ENCODE results near the gene POLR1C.
"Not testable (repeated sequence)": the region's sequence is repeated elsewhere in the genome, so short reads cannot be mapped to it uniquely, and the experiment has no call there.

Gene POLR1C

DNA sequence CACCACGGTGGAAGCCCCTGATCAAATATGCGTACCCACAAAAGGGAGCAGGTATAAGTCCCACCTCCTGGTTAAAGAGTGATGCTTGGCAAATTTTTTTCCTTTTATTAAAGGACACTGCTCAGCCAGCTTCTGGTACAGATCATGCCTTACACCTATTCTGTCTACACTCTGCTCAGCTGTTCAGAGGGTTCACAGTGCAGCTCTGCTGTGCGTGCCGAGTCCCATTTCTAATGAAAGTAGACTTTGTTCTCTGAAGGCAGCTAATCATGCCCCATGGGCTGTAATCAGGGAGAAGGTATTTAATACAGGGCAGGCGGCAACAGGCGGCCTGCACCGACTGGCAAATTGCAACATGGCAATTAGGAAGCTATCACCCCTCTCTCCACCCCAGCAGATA, 23.1 kb upstream of the POLR1C start:
- Histone ChIP-seq H3K27me3 (ENCODE audit: low read depth, low read length) (no peaks in the 10 kb centered on the region), H3K36me3 (ENCODE audit: control insufficient read depth in 1 of 2, insufficient read depth in 2 of 2, low read length in 2 of 2) (peaks cover 4 to 10% of the 10 kb centered on the region in 2 donors), H3K27ac (ENCODE audit: low read length) (no peak overlapping the region), H3K9me3 (ENCODE audit: control insufficient read depth in 1 of 2, low read length in 2 of 2) (no peaks in the 10 kb centered on the region), H3K4me3 (ENCODE audit: low read depth in 1 of 2, low read length in 2 of 2) (no peak overlapping the region), H3K4me1 (ENCODE audit: control insufficient read depth in 1 of 2, insufficient read depth in 2 of 2, low read length in 2 of 2) (peaks cover 19 to 45% of the 10 kb centered on the region in 2 donors)

DNA sequence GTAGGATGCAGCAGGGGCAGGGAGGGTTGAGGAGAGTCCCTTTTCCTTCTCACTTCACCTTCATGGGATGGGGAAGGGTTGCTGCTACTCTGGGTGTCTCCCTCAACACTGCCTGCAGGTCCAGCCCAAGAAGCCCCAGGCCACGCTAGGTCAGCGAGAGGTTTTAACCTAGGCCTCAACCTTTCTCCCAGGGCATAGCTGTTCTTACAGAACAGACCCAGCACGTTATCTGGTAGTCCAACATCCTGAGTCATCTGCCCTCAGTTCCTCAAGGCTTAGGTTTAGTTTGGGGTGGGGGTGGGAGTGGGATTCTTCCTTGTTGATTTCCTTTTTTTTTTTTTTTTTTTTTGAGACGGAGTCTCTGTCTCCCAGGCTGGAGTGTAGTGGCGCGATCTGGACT, 22.6 kb upstream of the POLR1C start:
- H3K4me3 ChIP-seq (ENCODE audit: low read depth in 1 of 2, low read length in 2 of 2): no peak overlapping the region
- H3K27ac ChIP-seq (ENCODE audit: low read length): no peak overlapping the region
- no peaks in the 10 kb centered on the region for H3K27me3 ChIP-seq (ENCODE audit: low read depth, low read length)
- peaks cover 19 to 43% of the 10 kb centered on the region in 2 donors for H3K4me1 ChIP-seq (ENCODE audit: control insufficient read depth in 1 of 2, insufficient read depth in 2 of 2, low read length in 2 of 2)
- no peaks in the 10 kb centered on the region for H3K9me3 ChIP-seq (ENCODE audit: control insufficient read depth in 1 of 2, low read length in 2 of 2)
- peaks cover 9 to 15% of the 10 kb centered on the region in 2 donors for H3K36me3 ChIP-seq (ENCODE audit: control insufficient read depth in 1 of 2, insufficient read depth in 2 of 2, low read length in 2 of 2)

DNA sequence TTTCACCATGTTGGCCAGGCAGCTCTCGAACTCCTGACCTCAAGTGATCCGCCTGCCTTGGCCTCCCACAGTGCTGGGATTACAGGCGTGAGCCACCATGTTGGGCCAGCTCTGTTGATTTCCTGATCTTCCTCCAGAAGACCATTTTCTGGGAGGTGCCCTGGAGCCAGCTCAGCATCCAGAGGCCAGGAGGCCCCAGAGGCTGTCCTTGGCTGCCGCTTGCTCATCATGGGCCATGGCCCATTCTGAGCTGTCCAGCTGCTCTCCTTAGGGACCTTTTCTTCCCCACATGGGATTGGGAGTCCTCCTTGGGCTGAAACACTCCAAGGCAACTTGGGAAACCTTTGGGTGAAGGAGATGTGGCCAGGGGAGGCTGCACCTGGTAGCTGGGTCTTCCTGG, 22.1 kb upstream of the POLR1C start:
- peaks cover 13 to 19% of the 10 kb centered on the region in 2 donors for H3K36me3 ChIP-seq (ENCODE audit: control insufficient read depth in 1 of 2, insufficient read depth in 2 of 2, low read length in 2 of 2)
- H3K9me3 ChIP-seq (ENCODE audit: control insufficient read depth in 1 of 2, low read length in 2 of 2): no peaks in the 10 kb centered on the region
- H3K4me1 ChIP-seq (ENCODE audit: control insufficient read depth in 1 of 2, insufficient read depth in 2 of 2, low read length in 2 of 2): peaks cover 19 to 42% of the 10 kb centered on the region in 2 donors
- no peak overlapping the region for H3K27ac ChIP-seq (ENCODE audit: low read length)
- no peaks in the 10 kb centered on the region for H3K27me3 ChIP-seq (ENCODE audit: low read depth, low read length)
- H3K4me3 ChIP-seq (ENCODE audit: low read depth in 1 of 2, low read length in 2 of 2): no peak overlapping the region

DNA sequence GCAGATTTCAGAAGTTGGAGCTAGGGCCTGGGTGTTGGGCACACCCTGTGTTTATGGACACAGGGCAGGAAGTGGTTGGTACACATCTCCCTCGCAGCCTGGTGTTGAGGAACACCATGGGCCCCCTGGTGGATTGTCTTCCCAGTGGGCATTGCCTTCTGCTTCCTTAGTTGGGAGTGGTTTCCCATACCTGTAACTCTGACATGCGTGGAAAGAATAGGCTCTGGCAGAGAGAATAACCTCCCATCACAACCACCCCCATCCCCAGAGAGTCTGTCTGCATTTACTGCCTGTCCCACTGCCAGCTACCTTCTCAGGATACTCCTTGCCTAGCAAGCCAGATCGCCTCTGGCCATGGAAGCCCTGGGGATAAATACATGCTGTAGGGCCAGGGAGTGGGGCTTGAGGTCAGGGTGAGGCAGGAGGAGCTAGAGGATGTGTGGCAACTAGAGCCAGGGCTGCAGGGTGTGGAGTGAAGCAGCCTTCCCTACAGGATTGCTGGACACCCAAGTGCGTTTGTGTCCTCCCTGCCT, 21.4 kb upstream of the POLR1C start:
- no peak overlapping the region for H3K4me3 ChIP-seq (ENCODE audit: low read depth in 1 of 2, low read length in 2 of 2)
- H3K27me3 ChIP-seq (ENCODE audit: low read depth, low read length): no peaks in the 10 kb centered on the region
- peaks cover 16 to 37% of the 10 kb centered on the region in 2 donors for H3K4me1 ChIP-seq (ENCODE audit: control insufficient read depth in 1 of 2, insufficient read depth in 2 of 2, low read length in 2 of 2)
- H3K36me3 ChIP-seq (ENCODE audit: control insufficient read depth in 1 of 2, insufficient read depth in 2 of 2, low read length in 2 of 2): peaks cover 20 to 26% of the 10 kb centered on the region in 2 donors
- H3K9me3 ChIP-seq (ENCODE audit: control insufficient read depth in 1 of 2, low read length in 2 of 2): no peaks in the 10 kb centered on the region
- no peak overlapping the region for H3K27ac ChIP-seq (ENCODE audit: low read length)

DNA sequence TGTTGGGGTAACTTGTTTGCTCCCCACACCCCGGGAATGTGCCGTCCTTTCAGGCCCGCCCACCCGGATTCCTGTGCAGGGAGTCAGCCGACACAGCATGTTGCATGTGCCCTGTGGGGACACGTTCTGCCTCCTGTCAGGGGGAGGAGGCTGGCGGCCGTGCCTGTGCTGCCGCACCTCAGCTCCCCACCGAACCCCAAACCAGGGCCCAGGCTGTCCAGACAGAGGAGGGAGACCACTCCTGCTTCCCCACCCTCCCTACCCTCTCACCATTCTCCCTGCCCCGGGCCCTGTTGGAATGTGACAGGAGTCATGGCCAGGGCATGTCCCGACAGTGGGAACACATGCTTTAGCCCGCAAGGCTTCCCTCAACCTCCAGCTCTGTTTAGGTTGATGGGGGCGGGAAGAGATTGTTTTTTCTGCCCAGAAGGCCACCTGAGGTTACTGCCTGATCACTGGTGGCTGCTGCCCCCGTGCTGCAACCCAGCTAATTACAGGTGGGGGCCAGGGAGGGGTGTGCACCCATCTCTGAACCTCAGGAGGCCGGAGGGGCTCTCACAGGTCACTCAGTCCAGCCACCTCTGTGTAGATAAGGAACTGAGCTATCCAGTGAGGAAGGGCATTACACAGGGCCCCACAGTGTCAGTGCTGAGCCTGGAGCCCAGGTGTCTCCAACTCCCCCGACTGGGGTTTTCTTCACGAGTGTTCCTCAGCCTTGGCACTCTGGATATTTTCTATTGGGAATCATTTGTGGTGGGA, 20.3 kb upstream of the POLR1C start:
- H3K27ac ChIP-seq (ENCODE audit: low read length): no peak overlapping the region

DNA sequence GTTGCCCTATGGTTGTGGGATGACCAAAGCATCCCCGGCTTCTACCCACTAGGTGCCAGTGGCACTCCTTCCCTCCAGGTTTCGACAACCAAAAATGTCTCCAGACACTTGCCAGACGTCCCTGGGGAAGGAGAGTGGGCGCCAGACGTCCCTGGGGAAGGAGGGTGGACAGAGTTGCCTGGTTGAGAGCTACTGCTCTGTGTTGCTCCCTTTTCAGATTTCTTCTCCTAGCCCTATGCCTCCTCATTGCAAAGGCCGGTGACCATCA, 19.8 kb upstream of the POLR1C start:
- no peak overlapping the region for H3K27ac ChIP-seq (ENCODE audit: low read length)
- H3K4me3 ChIP-seq (ENCODE audit: low read depth in 1 of 2, low read length in 2 of 2): no peak overlapping the region
- peaks cover 24 to 38% of the 10 kb centered on the region in 2 donors for H3K36me3 ChIP-seq (ENCODE audit: control insufficient read depth in 1 of 2, insufficient read depth in 2 of 2, low read length in 2 of 2)
- no peaks in the 10 kb centered on the region for H3K9me3 ChIP-seq (ENCODE audit: control insufficient read depth in 1 of 2, low read length in 2 of 2)
- H3K4me1 ChIP-seq (ENCODE audit: control insufficient read depth in 1 of 2, insufficient read depth in 2 of 2, low read length in 2 of 2): peaks cover 11 to 32% of the 10 kb centered on the region in 2 donors
- no peaks in the 10 kb centered on the region for H3K27me3 ChIP-seq (ENCODE audit: low read depth, low read length)

More for the DNA sequence above, 20.3 kb upstream of the POLR1C start:
- Histone ChIP-seq H3K4me3 (ENCODE audit: low read depth in 1 of 2, low read length in 2 of 2) (no peak overlapping the region), H3K4me1 (ENCODE audit: control insufficient read depth in 1 of 2, insufficient read depth in 2 of 2, low read length in 2 of 2) (peaks cover 15 to 37% of the 10 kb centered on the region in 2 donors), H3K27me3 (ENCODE audit: low read depth, low read length) (no peaks in the 10 kb centered on the region), H3K36me3 (ENCODE audit: control insufficient read depth in 1 of 2, insufficient read depth in 2 of 2, low read length in 2 of 2) (peaks cover 24 to 37% of the 10 kb centered on the region in 2 donors), H3K9me3 (ENCODE audit: control insufficient read depth in 1 of 2, low read length in 2 of 2) (no peaks in the 10 kb centered on the region)

DNA sequence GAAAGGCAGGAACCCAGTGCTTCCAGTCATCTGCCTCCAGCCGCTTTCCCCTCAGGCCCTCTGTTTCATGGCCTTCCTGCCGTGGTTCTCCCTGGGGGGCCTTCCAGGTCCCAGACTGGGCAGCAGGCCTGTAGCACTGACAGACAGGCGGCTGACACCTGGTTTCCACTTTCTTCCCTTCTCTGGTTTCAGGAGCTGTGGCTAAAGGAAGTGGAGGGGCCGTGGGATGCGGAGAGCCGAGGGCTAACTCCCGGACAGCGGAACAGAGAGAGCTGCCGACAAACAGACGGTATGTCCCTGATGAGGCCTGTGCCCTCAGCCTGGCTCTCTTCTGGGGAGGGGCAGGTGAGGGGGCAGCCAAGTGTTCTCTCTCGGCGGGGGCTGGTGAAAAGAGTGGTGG, 19.2 kb upstream of the POLR1C start:
- Histone ChIP-seq H3K36me3 (ENCODE audit: control insufficient read depth in 1 of 2, insufficient read depth in 2 of 2, low read length in 2 of 2) (peaks cover 29 to 44% of the 10 kb centered on the region in 2 donors), H3K9me3 (ENCODE audit: control insufficient read depth in 1 of 2, low read length in 2 of 2) (no peaks in the 10 kb centered on the region), H3K4me3 (ENCODE audit: low read depth in 1 of 2, low read length in 2 of 2) (no peak overlapping the region), H3K27me3 (ENCODE audit: low read depth, low read length) (no peaks in the 10 kb centered on the region), H3K27ac (ENCODE audit: low read length) (no peak overlapping the region), H3K4me1 (ENCODE audit: control insufficient read depth in 1 of 2, insufficient read depth in 2 of 2, low read length in 2 of 2) (peaks cover 5 to 26% of the 10 kb centered on the region in 2 donors)

DNA sequence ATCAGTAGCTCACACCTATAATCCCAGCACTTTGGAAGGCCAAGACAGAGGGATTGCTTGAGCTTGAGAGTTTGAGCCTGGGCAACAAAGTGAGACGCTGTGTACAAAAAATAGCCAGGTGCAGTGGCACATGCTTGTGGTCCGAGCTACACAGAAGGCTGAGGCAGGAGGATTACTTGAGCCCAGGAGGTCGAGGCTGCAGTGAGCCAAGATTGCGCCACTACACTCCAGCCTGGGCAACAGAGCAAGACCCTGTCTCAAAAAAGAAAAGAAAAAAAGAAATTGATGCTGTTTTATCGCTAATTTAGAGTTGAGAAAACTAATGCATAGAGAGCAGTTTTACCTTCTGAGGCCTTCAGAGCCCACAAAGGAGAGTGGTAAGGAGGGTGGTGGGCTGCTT, 18.6 kb upstream of the POLR1C start:
- not testable (repeated sequence) for H3K27me3 ChIP-seq (ENCODE audit: low read depth, low read length); H3K27ac ChIP-seq (ENCODE audit: low read length); H3K9me3 ChIP-seq (ENCODE audit: control insufficient read depth in 1 of 2, low read length in 2 of 2); H3K4me3 ChIP-seq (ENCODE audit: low read depth in 1 of 2, low read length in 2 of 2)
- Histone ChIP-seq H3K36me3 (ENCODE audit: control insufficient read depth in 1 of 2, insufficient read depth in 2 of 2, low read length in 2 of 2) (peaks cover 35 to 50% of the 10 kb centered on the region in 2 donors), H3K4me1 (ENCODE audit: control insufficient read depth in 1 of 2, insufficient read depth in 2 of 2, low read length in 2 of 2) (peaks cover 3 to 22% of the 10 kb centered on the region in 2 donors)

DNA sequence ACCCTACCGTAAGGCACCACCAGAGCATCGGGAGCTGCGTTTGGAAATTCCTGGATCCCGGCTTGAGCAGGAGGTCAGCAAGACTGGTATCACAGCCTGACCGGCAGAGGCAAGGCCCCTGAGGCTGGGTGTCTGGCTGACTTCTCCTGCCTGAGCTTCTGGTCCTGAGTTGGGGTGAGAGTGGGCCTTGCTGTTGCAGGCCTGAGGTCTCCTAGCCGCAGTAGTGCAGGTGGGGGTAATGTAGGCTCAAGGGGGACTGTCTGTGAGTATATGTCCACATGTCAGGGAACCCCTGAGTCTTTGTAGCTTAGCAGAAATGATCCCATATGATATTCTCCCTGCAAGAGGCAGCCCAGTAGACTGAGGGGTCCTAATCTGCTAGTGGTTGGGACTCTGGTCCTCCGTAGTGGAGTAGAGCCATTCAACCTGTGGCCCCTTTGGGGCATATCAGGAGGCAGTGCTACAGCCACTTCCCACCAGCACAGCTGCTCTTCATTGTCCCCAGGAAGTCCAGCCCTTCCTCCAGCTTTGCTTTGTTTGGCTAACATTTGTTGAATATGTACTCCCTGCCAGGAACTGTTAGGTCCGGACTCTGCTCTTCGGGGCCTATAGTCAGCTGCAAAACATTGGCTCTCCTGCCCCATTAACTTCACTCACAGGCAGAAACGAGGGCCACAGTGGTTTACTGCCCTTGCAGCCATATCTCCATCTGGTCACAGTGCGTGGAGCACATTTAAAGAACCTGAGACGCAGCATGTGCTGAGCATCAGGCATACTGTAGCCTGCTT, 17.7 kb upstream of the POLR1C start:
- peaks cover 41 to 57% of the 10 kb centered on the region in 2 donors for H3K36me3 ChIP-seq (ENCODE audit: control insufficient read depth in 1 of 2, insufficient read depth in 2 of 2, low read length in 2 of 2)
- no peaks in the 10 kb centered on the region for H3K27me3 ChIP-seq (ENCODE audit: low read depth, low read length)
- no peak overlapping the region for H3K27ac ChIP-seq (ENCODE audit: low read length)
- no peaks in the 10 kb centered on the region for H3K9me3 ChIP-seq (ENCODE audit: control insufficient read depth in 1 of 2, low read length in 2 of 2)
- peaks cover 3 to 22% of the 10 kb centered on the region in 2 donors for H3K4me1 ChIP-seq (ENCODE audit: control insufficient read depth in 1 of 2, insufficient read depth in 2 of 2, low read length in 2 of 2)
- no peak overlapping the region for H3K4me3 ChIP-seq (ENCODE audit: low read depth in 1 of 2, low read length in 2 of 2)

DNA sequence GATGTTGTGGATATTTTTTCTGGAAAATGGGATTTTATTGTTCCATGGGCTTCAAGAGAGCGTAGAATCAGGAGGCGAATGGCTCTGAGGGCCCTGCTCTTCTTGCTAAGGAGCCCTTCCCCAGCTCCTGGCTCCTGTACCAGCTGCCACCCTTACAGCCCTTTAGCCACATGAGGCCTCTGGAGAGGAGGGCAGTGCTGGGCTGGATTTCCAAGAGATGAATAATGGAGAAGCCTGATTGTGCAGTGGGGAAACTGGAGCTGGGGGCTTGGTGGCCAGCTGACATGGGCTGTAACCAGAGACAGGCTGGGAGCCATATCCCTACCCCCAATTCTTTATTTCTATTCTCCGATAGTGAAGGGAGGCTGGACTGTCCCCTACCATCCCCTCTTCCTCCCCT, 16.0 kb upstream of the POLR1C start:
- no peaks in the 10 kb centered on the region for H3K9me3 ChIP-seq (ENCODE audit: control insufficient read depth in 1 of 2, low read length in 2 of 2)
- no peaks in the 10 kb centered on the region for H3K27me3 ChIP-seq (ENCODE audit: low read depth, low read length)
- H3K36me3 ChIP-seq (ENCODE audit: control insufficient read depth in 1 of 2, insufficient read depth in 2 of 2, low read length in 2 of 2): peaks cover 44 to 74% of the 10 kb centered on the region in 2 donors
- H3K4me3 ChIP-seq (ENCODE audit: low read depth in 1 of 2, low read length in 2 of 2): no peak overlapping the region
- peaks cover 3 to 13% of the 10 kb centered on the region in 2 donors for H3K4me1 ChIP-seq (ENCODE audit: control insufficient read depth in 1 of 2, insufficient read depth in 2 of 2, low read length in 2 of 2)
- no peak overlapping the region for H3K27ac ChIP-seq (ENCODE audit: low read length)

DNA sequence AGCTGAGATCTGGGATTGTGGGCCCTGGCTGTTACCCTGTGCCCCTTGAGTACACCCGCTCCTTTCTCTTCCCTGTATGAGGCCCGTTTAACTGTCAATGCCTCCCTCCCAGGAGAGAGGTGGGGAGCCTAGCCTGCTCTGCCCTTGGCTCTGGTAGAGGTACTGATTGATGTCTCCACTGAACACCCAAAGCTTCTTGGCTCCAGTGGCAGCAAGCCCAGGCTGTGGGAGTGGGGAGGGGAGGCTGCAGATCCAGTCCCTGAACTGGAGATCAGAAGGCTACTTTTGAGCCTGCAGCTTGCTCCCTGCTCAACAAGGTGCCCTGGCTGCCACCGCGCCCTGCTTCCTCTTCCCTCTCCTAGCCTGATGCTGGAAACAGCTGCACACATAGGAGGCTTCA, 14.2 kb upstream of the POLR1C start:
- Histone ChIP-seq H3K4me3 (ENCODE audit: low read depth in 1 of 2, low read length in 2 of 2) (no peak overlapping the region), H3K27ac (ENCODE audit: low read length) (no peak overlapping the region), H3K36me3 (ENCODE audit: control insufficient read depth in 1 of 2, insufficient read depth in 2 of 2, low read length in 2 of 2) (peaks cover 44 to 75% of the 10 kb centered on the region in 2 donors), H3K4me1 (ENCODE audit: control insufficient read depth in 1 of 2, insufficient read depth in 2 of 2, low read length in 2 of 2) (peaks cover 0 to 9% of the 10 kb centered on the region in 2 donors), H3K9me3 (ENCODE audit: control insufficient read depth in 1 of 2, low read length in 2 of 2) (no peaks in the 10 kb centered on the region), H3K27me3 (ENCODE audit: low read depth, low read length) (peaks cover under 1% of the 10 kb centered on the region)
